GM10248 (cell line): ENCODE results near the gene CYP46A1.
"Not testable (repeated sequence)": the region's sequence is repeated elsewhere in the genome, so short reads cannot be mapped to it uniquely, and the experiment has no call there.

Experiments
- CTCF ChIA-PET: fragments of 300-600 bp; sonication (Branson Sonifier 250); formaldehyde crosslinking; extraction: SDS; loops from one replicate; lab custom pipeline; 2021; ENCODE audit warnings: antibody characterized with exemption; lab: Yijun Ruan, JAX
- POLR2A ChIA-PET: fragments of 350-650 bp; sonication (Branson Sonifier 250); formaldehyde crosslinking; extraction: SDS; loops from one replicate; lab custom pipeline; 2020; ENCODE audit warnings: antibody characterized with exemption; lab: Yijun Ruan, JAX
- DNase-seq: peaks from one replicate; pipeline ENCODE4 v3.0.0; 2012; ENCODE audit errors: extremely low spot score
- CTCF ChIP-seq: IDR thresholded peaks from 2 replicates; pipeline ENCODE4 v1.5.1; 2012; ENCODE audit warnings: mild to moderate bottlenecking, low read depth; ENCODE audit errors: extremely low read depth, missing control alignments, control extremely low read depth

The CYP46A1 gene

GRCh38 chr14:99656171-99656570 is 27.9 kb upstream of the CYP46A1 start:
- ChIA-PET CTCF (interaction anchor here (1.3 to 1.4 kb wide), 2 partner anchors 12 to 26 kb away, joined by 3 read pairs; no protein-coding TSS in a partner anchor), POLR2A (no interaction called here)
- no peak for TF ChIP-seq CTCF
- no peak for DNase-seq

- ChIA-PET CTCF (no interaction called here), POLR2A (no interaction called here)
- no peak for DNase-seq
- TF ChIP-seq CTCF, result no peak
These were observed 26.4 kb upstream of the CYP46A1 start for GRCh38 chr14:99657645-99658155.

GRCh38 chr14:99658218-99658845 is 25.8 kb upstream of the CYP46A1 start:
- POLR2A ChIA-PET, result no interaction called here
- CTCF ChIA-PET, result no interaction called here

GRCh38 chr14:99659333-99659741 is 24.8 kb upstream of the CYP46A1 start:
- no peak for TF ChIP-seq CTCF
- ChIA-PET POLR2A (no interaction called here), CTCF (no interaction called here)
- DNase-seq, result no peak

More at GRCh38 chr14:99658218-99658845, 25.8 kb upstream of the CYP46A1 start:
- DNase-seq, result no peak
- no peak for TF ChIP-seq CTCF

GRCh38 chr14:99660006-99660566 is 24.0 kb upstream of the CYP46A1 start:
- ChIA-PET POLR2A (no interaction called here), CTCF (no interaction called here)
- DNase-seq, result no peak
- TF ChIP-seq CTCF, result no peak

GRCh38 chr14:99660794-99661193 is 23.3 kb upstream of the CYP46A1 start:
- no peak for DNase-seq
- POLR2A ChIA-PET, result no interaction called here
- CTCF ChIA-PET, result no interaction called here
- no peak for TF ChIP-seq CTCF

- CTCF ChIA-PET, POLR2A ChIA-PET: not testable (repeated sequence)
These were observed 22.9 kb upstream of the CYP46A1 start for GRCh38 chr14:99661206-99661605.

More at GRCh38 chr14:99661206-99661605, 22.9 kb upstream of the CYP46A1 start:
- DNase-seq, result not testable (repeated sequence)
